HFFc6 (cell line): ENCODE data around the gene PCBD1. TPM values are rescaled to one million over a fixed set of nuclear protein-coding genes. Genes with fewer than 3 reads are reported as not detected.

ENCODE experiments used
- DNase-seq: peaks from one replicate; pipeline ENCODE4 v3.0.0-alpha.2; 2018
- H3K27ac Mint-ChIP-seq: 2 replicates; pipeline ENCODE4 v1.8.0; 2020; ENCODE audit warnings: mild to moderate bottlenecking, mixed read lengths
- H3K27me3 Mint-ChIP-seq: 2 replicates; pipeline ENCODE4 v1.8.0; 2021; ENCODE audit warnings: mild to moderate bottlenecking, moderate library complexity, mixed read lengths; ENCODE audit not compliant: insufficient read depth
- H3K36me3 Mint-ChIP-seq: 2 replicates; pipeline ENCODE4 v1.8.0; 2021; ENCODE audit warnings: low read depth, mixed read lengths
- H3K4me1 Mint-ChIP-seq: 2 replicates; pipeline ENCODE4 v1.8.0; 2020; ENCODE audit warnings: low read depth, mixed read lengths
- H3K4me3 Mint-ChIP-seq: 2 replicates; pipeline ENCODE4 v1.8.0; 2020; ENCODE audit warnings: mild to moderate bottlenecking, moderate library complexity, mixed read lengths
- H3K9me3 Mint-ChIP-seq: 2 replicates; pipeline ENCODE4 v1.8.0; 2020; ENCODE audit warnings: mild to moderate bottlenecking, mixed read lengths
- total RNA-seq, 6 experiments: library from RNA; stranded (reverse); fragmentation: NEBNext Ultra II Directional; extraction: Animal tissue kit (Norgen Biotek cat#: 25700); gene quantifications; 2 replicates in 1 of 6; 3 replicates in 5 of 6; pipeline ENCODE4 v1.2.3, GENCODE V29; 2021
- TF ChIP-seq, protein P1 (sequence below): fragments of 200-600 bp; sonication (generic); IDR thresholded peaks from 2 replicates; pipeline ENCODE4 v1.5.0; 2021; ENCODE audit warnings: antibody characterized with exemption, mild to moderate bottlenecking

The PCBD1 gene
- total RNA-seq, 6 experiments from 2014 or later, result 36.4 to 55.7 (median 37.7) TPM

DNA sequence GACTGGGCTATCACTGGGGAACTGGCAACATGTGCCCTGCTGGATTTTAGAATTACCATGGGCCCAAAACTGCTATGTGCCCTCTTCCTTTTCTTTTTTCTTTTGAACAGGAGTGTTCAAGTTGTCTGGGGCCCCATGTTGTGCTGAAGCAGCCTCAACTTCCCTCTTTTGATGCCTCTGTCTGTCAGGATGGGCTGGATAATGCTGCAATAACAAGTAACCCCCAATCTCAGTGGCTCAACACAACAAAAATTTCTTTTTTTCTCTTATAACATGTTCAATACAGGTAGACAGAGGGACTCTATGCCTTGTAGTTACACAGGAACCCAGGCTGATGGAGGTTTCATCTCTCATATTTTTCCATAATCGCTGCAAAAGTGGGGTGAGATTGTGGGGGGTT, 8.2 kb upstream of the PCBD1 start:
- Mint-ChIP-seq H3K4me3 (no peak overlapping the region), H3K36me3 (peaks cover 5% of the 10 kb centered on the region; the same call in 1 of the 2 replicates)
- no peak for DNase-seq

DNA sequence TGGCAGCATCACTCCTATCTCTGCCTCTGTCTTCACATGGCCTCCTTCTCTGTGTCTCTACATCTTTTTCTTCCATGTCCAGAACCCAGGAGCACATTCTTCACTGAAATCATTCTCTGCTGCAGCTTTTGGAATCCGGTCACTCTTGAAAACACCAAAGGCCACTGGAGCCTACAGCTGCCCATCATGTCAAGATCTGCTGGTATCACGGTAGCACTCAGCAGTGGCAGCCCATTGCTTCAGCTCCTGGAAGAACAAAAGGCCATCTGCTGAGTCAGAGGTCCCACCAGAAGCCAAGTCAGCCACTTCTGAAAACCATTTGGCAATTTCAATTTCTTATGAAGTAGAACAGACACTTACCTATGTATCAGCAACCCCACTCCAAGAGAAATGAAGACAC, 6.1 kb upstream of the PCBD1 start:
- Mint-ChIP-seq H3K27me3 (peaks cover 28% of the 10 kb centered on the region), H3K27ac (no peak overlapping the region), H3K4me1 (peaks cover 16% of the 10 kb centered on the region), H3K9me3 (no peaks in the 10 kb centered on the region), H3K36me3 (peaks cover 5% of the 10 kb centered on the region; the same call in 1 of the 2 replicates), H3K4me3 (no peak overlapping the region)
- DNase-seq, result no peak
- TF ChIP-seq, protein P1, sequence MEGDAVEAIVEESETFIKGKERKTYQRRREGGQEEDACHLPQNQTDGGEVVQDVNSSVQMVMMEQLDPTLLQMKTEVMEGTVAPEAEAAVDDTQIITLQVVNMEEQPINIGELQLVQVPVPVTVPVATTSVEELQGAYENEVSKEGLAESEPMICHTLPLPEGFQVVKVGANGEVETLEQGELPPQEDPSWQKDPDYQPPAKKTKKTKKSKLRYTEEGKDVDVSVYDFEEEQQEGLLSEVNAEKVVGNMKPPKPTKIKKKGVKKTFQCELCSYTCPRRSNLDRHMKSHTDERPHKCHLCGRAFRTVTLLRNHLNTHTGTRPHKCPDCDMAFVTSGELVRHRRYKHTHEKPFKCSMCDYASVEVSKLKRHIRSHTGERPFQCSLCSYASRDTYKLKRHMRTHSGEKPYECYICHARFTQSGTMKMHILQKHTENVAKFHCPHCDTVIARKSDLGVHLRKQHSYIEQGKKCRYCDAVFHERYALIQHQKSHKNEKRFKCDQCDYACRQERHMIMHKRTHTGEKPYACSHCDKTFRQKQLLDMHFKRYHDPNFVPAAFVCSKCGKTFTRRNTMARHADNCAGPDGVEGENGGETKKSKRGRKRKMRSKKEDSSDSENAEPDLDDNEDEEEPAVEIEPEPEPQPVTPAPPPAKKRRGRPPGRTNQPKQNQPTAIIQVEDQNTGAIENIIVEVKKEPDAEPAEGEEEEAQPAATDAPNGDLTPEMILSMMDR, result no peak

More for the DNA sequence above, 8.2 kb upstream of the PCBD1 start:
- Mint-ChIP-seq H3K27ac (no peak overlapping the region), H3K9me3 (no peaks in the 10 kb centered on the region), H3K4me1 (peaks cover 8% of the 10 kb centered on the region), H3K27me3 (peaks cover 41% of the 10 kb centered on the region)
- TF ChIP-seq, protein P1, result no peak

DNA sequence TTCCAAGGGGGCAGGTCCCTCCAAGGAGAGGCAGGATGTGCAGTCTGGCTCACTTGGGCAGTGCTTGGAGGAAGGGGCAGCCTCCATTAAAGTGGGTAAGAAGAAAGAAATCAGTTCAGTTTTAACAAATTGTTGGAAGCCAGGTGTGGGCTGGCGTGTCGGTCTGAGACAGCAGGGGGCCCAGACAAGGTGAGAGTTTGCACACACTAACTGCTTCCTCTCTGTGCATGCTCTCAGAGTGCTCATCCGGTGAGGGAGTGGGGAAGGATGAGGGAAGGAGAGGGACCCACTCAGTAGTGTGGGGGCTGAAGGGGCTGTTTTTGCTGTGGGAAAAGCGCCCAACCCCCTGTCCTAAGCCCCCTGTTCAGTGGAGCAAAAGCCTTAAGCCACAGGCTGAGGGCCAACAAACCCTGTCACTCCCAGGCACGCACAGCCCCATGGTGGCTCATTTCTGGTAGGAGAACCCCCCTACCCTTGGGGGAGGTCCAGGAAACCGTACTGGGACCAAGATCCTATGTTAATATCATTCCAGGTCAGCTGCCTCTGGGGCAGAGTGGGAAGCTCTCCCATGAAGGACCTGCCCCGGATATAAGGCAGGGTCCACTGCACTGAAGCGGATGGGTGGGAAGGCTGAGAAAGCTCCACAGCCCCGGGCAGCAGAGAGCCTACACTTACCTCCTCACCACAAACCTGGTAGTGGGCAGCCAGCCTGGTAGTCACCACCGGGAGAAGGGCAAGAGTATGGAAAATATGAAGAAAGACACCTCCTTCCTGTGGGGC, 5.1 kb upstream of the PCBD1 start:
- Mint-ChIP-seq H3K36me3 (peaks cover 5% of the 10 kb centered on the region; the same call in 1 of the 2 replicates), H3K4me3 (no peak overlapping the region), H3K27me3 (peaks cover 18% of the 10 kb centered on the region), H3K27ac (no peak overlapping the region), H3K4me1 (peaks cover 24% of the 10 kb centered on the region), H3K9me3 (no peaks in the 10 kb centered on the region)
- TF ChIP-seq, protein P1, result no peak
- DNase-seq, result no peak

DNA sequence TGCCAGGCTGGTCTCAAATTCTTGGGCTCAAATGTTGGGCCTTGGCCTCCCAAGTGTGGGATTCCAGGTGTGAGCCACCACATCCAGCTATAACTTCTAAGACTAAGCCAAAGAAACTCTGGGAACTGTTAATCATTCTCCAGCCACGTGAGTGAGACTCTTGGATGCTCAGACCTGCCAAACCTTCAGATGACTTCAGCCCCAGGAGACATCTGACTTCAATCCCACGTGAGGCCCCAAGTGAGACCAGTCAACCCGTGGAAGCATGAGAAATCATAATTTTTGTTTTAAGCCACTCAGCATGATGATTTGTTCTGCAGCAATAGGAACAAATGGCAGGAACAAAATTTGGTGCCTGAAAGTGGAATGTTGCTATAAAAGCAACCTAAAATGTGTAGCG, 4.3 kb upstream of the PCBD1 start:
- Mint-ChIP-seq H3K27ac (no peak overlapping the region), H3K36me3 (peaks cover 5% of the 10 kb centered on the region; the same call in 1 of the 2 replicates), H3K4me1 (peaks cover 24% of the 10 kb centered on the region), H3K4me3 (no peak overlapping the region), H3K27me3 (peaks cover 17% of the 10 kb centered on the region), H3K9me3 (no peaks in the 10 kb centered on the region)
- TF ChIP-seq, protein P1, result no peak
- DNase-seq, result no peak

DNA sequence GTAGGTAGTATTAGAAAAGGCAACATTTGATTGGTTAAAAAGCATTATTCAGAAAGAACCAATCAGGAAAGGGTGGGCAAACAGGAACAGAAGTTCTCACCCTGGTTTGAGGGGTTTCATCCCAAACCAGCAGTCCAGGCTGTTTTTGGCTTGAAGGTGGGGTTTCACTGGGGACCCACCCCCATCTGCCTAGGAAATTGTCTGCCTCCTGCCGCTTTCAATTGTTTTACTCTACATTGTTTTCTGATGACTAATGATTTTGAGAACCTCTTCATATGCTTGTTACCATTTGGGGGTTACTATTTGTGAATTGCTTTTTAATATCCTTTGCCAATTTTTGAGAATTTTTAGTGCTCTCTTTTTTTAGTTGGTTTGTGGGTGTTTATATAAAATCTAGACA, 3.3 kb upstream of the PCBD1 start:
- H3K4me1 Mint-ChIP-seq, result peaks cover 24% of the 10 kb centered on the region
- peaks cover 15% of the 10 kb centered on the region for H3K27me3 Mint-ChIP-seq
- peaks cover 5% of the 10 kb centered on the region; the same call in 1 of the 2 replicates for H3K36me3 Mint-ChIP-seq
- TF ChIP-seq, protein P1, result no peak
- H3K9me3 Mint-ChIP-seq, result no peaks in the 10 kb centered on the region
- H3K4me3 Mint-ChIP-seq, result no peak overlapping the region
- no peak for DNase-seq
- H3K27ac Mint-ChIP-seq, result no peak overlapping the region
